Measurements from ENCODE around the gene KRT6A. TPM values are rescaled to one million over a fixed set of nuclear protein-coding genes. Genes with fewer than 3 reads are reported as not detected.

KRT6A gene
- polyA plus RNA-seq, 3 donors = not detected

GRCh38 chr12:52523824-52524223, 30.8 kb upstream of the KRT6A start:
- H2AFZ ChIP-seq (ENCODE audit: insufficient read depth, low read depth, low read length, poor library complexity, severe bottlenecking) = no peak overlapping the region
- Mint-ChIP-seq H3K9me3 (no peaks in the 10 kb centered on the region), H3K27ac (no peak overlapping the region), H3K4me1 (no peaks in the 10 kb centered on the region), H3K36me3 (no peaks in the 10 kb centered on the region), H3K27me3 (ENCODE audit: low read depth in 3 of 3) (peaks cover 1 to 9% (median 4%) of the 10 kb centered on the region in 3 donors), H3K4me3 (no peak overlapping the region)
- H4K20me1 ChIP-seq (ENCODE audit: insufficient read depth, low read length) = no peaks in the 10 kb centered on the region
- H3K27me3 ChIP-seq (ENCODE audit: control insufficient read depth in 2 of 2, insufficient read depth in 2 of 2, low read length in 2 of 2) = no peaks in the 10 kb centered on the region
- intact Hi-C loops (cut with micrococcal nuclease) = no loop called here
- H3K4me1 ChIP-seq (ENCODE audit: control insufficient read depth in 1 of 2, insufficient read depth in 2 of 2, low read length in 2 of 2) = no peaks in the 10 kb centered on the region
- no peak overlapping the region for H3K4me3 ChIP-seq (replicated peaks in 1 of 3; ENCODE audit: low read depth in 2 of 3, low read length in 3 of 3)
- no CpG with 5 or more reads among the region's 4 CpGs for WGBS (ENCODE audit: insufficient coverage)
- no peak for DNase-seq
- H3K9ac ChIP-seq (ENCODE audit: insufficient read depth, low read length, poor library complexity, severe bottlenecking) = no peak overlapping the region
- H3K79me2 ChIP-seq (ENCODE audit: insufficient read depth, low read length) = no peaks in the 10 kb centered on the region
- no peaks in the 10 kb centered on the region for H3K9me3 ChIP-seq (replicated peaks in 1 of 2; ENCODE audit: control insufficient read depth in 1 of 2, insufficient read depth in 1 of 2, low read length in 2 of 2)
- H3K36me3 ChIP-seq (replicated peaks in 1 of 2; ENCODE audit: control insufficient read depth in 1 of 2, insufficient read depth in 2 of 2, low read length in 2 of 2) = no peaks in the 10 kb centered on the region
- no peak overlapping the region for H3K27ac ChIP-seq (ENCODE audit: low read depth in 1 of 2, low read length in 2 of 2)
- no peak for TF ChIP-seq CTCF (IDR thresholded peaks at IDR 0.05)
- no peak overlapping the region for H3K4me2 ChIP-seq (replicated peaks; ENCODE audit: extremely low read depth, low read length, poor library complexity, severe bottlenecking)

- Histone ChIP-seq H3K4me3 (replicated peaks in 1 of 3; ENCODE audit: low read depth in 2 of 3, low read length in 3 of 3) (no peak overlapping the region), H3K36me3 (replicated peaks in 1 of 2; ENCODE audit: control insufficient read depth in 1 of 2, insufficient read depth in 2 of 2, low read length in 2 of 2) (no peaks in the 10 kb centered on the region), H4K20me1 (ENCODE audit: insufficient read depth, low read length) (no peaks in the 10 kb centered on the region), H3K27me3 (ENCODE audit: control insufficient read depth in 2 of 2, insufficient read depth in 2 of 2, low read length in 2 of 2) (no peaks in the 10 kb centered on the region), H3K4me2 (replicated peaks; ENCODE audit: extremely low read depth, low read length, poor library complexity, severe bottlenecking) (no peak overlapping the region), H3K9ac (ENCODE audit: insufficient read depth, low read length, poor library complexity, severe bottlenecking) (no peak overlapping the region), H3K27ac (ENCODE audit: low read depth in 1 of 2, low read length in 2 of 2) (no peak overlapping the region), H2AFZ (ENCODE audit: insufficient read depth, low read depth, low read length, poor library complexity, severe bottlenecking) (no peak overlapping the region), H3K9me3 (replicated peaks in 1 of 2; ENCODE audit: control insufficient read depth in 1 of 2, insufficient read depth in 1 of 2, low read length in 2 of 2) (no peaks in the 10 kb centered on the region), H3K4me1 (ENCODE audit: control insufficient read depth in 1 of 2, insufficient read depth in 2 of 2, low read length in 2 of 2) (no peaks in the 10 kb centered on the region), H3K79me2 (ENCODE audit: insufficient read depth, low read length) (no peaks in the 10 kb centered on the region)
- Mint-ChIP-seq H3K9me3 (no peaks in the 10 kb centered on the region), H3K27ac (no peak overlapping the region), H3K36me3 (no peaks in the 10 kb centered on the region), H3K4me1 (no peaks in the 10 kb centered on the region), H3K4me3 (no peak overlapping the region), H3K27me3 (ENCODE audit: low read depth in 3 of 3) (peaks cover 3 to 9% (median 5%) of the 10 kb centered on the region in 3 donors)
- intact Hi-C loops (cut with micrococcal nuclease) = no loop called here
- no peak for DNase-seq
- TF ChIP-seq CTCF (IDR thresholded peaks at IDR 0.05) = no peak
- 91% methylated on average over 8 of the region's 10 CpGs for WGBS (ENCODE audit: insufficient coverage)
Observed at GRCh38 chr12:52522346-52523011, 29.4 kb upstream of the KRT6A start.
